Body of pancreas (tissue), 4 donors: ENCODE results near the gene MIAT. TPM values are rescaled to one million over a fixed set of nuclear protein-coding genes. Genes with fewer than 3 reads are reported as not detected.
A peak's percentile ranks its signal among the peaks of the same experiment; 100 is the strongest.

Experiments used
- ATAC-seq: fragments of 150-250 bp; one replicate; pipeline ENCODE4 v1.9.1; 2016
- DNase-seq, 4 donors: peaks; one replicate each; pipeline ENCODE4 v3.0.0-alpha.2; 2019
- H3K27ac ChIP-seq, 4 donors: fragments of 200-600 bp; sonication (generic); 1 replicate in 3 of 4; 2 replicates in 1 of 4; pipeline versions ENCODE4 v1.5.1 to v1.6.1; 2016 to 2019; ENCODE audit warnings: mild to moderate bottlenecking in 1 of 4, mixed read lengths in 1 of 4, moderate library complexity in 1 of 4
- H3K27me3 ChIP-seq, 2 donors: fragments of 200-600 bp; sonication (generic); one replicate each; pipeline ENCODE4 v1.6.0; 2016; ENCODE audit warnings: mild to moderate bottlenecking in 1 of 2
- H3K36me3 ChIP-seq, 2 donors: fragments of 200-600 bp; sonication (generic); replicated peaks in 1 of 2; 2 replicates each; pipeline ENCODE4 v1.5.1; 2016; ENCODE audit warnings: low read depth in 2 of 2; ENCODE audit not compliant: insufficient read depth in 1 of 2
- H3K4me1 ChIP-seq: fragments of 200-600 bp; sonication (generic); one replicate; pipeline ENCODE4 v1.6.0; 2016
- H3K4me3 ChIP-seq, 2 donors: fragments of 200-600 bp; sonication (generic); 1 replicate in 1 of 2; 2 replicates in 1 of 2; pipeline ENCODE4 v1.5.1; 2016 to 2019
- H3K9me3 ChIP-seq, 3 donors: fragments of 200-600 bp; sonication (generic); 1 replicate in 2 of 3; 2 replicates in 1 of 3; pipeline ENCODE4 v1.5.1; 2016
- CTCF ChIP-seq, 7 experiments: fragments of 450-650 bp in 4 of 7; fragments of 200-600 bp in 3 of 7; sonication (generic) in 3 of 7; IDR thresholded peaks; one replicate each; pipeline ENCODE4 v1.5.1; 2016 to 2019; ENCODE audit warnings: antibody characterized with exemption in 7 of 7
- POLR2A ChIP-seq, 3 donors: fragments of 450-650 bp; IDR thresholded peaks; one replicate each; pipeline ENCODE4 v1.6.1; 2016; ENCODE audit warnings: antibody characterized with exemption in 3 of 3, mild to moderate bottlenecking in 2 of 3
- WGBS, 2 donors: methylation state at CpG; one replicate each; pipeline ENCODE4 v1.1.5; 2017; 5-methylcytosine and 5-hydroxymethylcytosine counted together
- intact Hi-C: fragments of 100-400 bp; cut with DNase I; formaldehyde crosslinking; loops from one replicate; pipeline ENCODE4 v1.15.1; 2023
- total RNA-seq, 2 donors: library from RNA; depleted of rRNA; stranded (reverse); fragments of >200 nt; gene quantifications; one replicate each; pipeline ENCODE4 v1.1.0, GENCODE V29; 2016

The MIAT gene
- total RNA-seq, 2 donors from 2014 or later = 1.0 to 2.6 TPM

GRCh38 chr22:26677217-26677616 is 19.8 kb downstream of the MIAT start:
- no peaks in the 10 kb centered on the region for H3K9me3 ChIP-seq
- intact Hi-C loops = no loop called here
- no peak for ATAC-seq
- H3K36me3 ChIP-seq = no peaks in the 10 kb centered on the region
- no peak overlapping the region for H3K27ac ChIP-seq
- H3K27me3 ChIP-seq = no peaks in the 10 kb centered on the region
- H3K4me3 ChIP-seq = no peak overlapping the region
- H3K4me1 ChIP-seq = peaks cover 26% of the 10 kb centered on the region
- no peak for DNase-seq
- TF ChIP-seq POLR2A (IDR thresholded peaks at IDR 0.05) = no peak
- TF ChIP-seq CTCF (IDR thresholded peaks at IDR 0.05) = no peak
- WGBS, 2 donors = 87 to 90% methylated on average over 5 of the region's 5 CpGs

DNA sequence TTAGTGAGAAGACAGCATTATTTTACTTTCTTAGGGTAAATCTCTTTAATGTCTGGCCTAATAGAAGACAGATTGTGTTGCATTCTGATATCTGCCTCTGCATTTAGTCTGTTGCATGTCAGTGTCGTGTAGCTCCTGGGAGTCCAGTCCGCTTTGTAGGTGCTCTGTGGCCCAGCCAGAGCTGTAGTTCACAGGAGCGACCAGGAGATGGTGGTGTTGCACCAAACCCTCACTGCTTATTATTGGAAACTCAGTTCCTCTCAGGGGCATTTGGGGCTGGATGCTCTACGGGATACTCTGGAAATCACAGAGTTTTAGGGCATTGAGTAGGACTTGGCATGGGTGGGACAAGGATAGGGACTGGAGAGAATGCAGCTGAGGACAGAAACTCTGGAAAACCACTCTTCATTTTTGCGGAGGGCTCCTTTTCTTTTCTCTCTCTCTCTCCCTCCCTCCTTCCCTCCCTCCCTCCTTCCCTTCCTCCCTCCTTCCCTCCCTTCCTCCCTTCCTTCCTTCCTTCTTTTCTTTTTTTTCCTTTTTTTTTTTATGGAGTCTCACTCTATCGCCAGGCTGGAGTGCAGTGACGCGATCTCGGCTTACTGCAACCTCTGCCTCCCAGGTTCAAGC is 21.7 kb downstream of the MIAT start:
- Histone ChIP-seq H3K9me3 (no peaks in the 10 kb centered on the region), H3K27me3 (no peaks in the 10 kb centered on the region), H3K4me3 (no peak overlapping the region), H3K36me3 (no peaks in the 10 kb centered on the region), H3K4me1 (peaks cover 14% of the 10 kb centered on the region), H3K27ac (no peak overlapping the region)
- 48 to 52% methylated on average over 9 of the region's 9 CpGs for WGBS, 2 donors
- intact Hi-C loops = no loop called here
- peak; percentile 67 to 81 (median 75) for DNase-seq
- peak; percentile 76 to 91 (median 84) for TF ChIP-seq CTCF (IDR thresholded peaks at IDR 0.05)
- no peak for TF ChIP-seq POLR2A (IDR thresholded peaks at IDR 0.05)
- peak; percentile 80 for ATAC-seq

DNA sequence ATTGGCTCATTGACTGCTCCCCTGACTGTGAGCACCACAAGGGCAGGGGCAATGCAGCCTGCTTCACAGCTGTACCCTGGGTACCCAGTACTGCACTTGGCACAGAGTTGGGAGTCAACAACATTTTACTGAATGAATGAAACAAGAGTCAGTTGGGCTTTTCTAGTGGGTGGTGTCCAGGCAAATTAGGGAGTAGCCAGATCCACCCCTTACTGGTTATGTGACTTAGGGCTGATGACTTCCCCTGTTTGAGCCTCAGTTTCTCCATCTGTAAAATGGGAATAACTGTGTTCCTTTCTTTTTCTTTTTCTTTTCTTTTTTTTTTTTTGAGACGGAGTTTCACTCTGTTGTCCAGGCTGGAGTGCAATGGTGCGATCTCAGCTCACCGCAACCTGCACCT is 23.1 kb downstream of the MIAT start:
- ATAC-seq (no peak), DNase-seq (no peak)
- H3K36me3 ChIP-seq = no peaks in the 10 kb centered on the region
- H3K4me3 ChIP-seq = no peak overlapping the region
- no peaks in the 10 kb centered on the region for H3K27me3 ChIP-seq
- 92 to 97% methylated on average over 3 of the region's 3 CpGs for WGBS, 2 donors
- TF ChIP-seq CTCF (IDR thresholded peaks at IDR 0.05) = no peak
- no peak for TF ChIP-seq POLR2A (IDR thresholded peaks at IDR 0.05)
- H3K27ac ChIP-seq = no peak overlapping the region
- H3K4me1 ChIP-seq = peaks cover under 1% of the 10 kb centered on the region
- intact Hi-C loops = no loop called here
- no peaks in the 10 kb centered on the region for H3K9me3 ChIP-seq

DNA sequence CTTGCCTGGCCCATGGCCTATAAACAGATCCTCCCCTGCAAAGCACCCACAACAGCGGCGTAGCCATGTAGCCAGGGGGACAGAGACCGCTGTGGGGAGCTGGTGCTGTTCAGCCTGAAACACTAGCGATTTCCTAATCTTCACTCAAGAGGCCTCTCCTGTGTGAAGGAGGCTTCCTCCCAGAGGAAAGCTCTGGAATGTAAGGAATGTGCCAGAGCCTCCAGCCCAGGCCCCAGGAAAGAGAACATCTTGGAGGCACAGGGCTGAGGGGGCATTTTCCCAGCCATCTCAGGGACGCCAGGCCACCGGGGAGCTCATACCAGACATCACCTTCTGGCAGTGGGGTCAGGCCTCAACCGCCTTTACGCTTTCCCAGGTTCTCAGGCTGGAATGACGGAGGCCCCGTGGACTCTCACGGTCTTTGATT is 24.0 kb downstream of the MIAT start:
- Histone ChIP-seq H3K27ac (no peak overlapping the region), H3K9me3 (no peaks in the 10 kb centered on the region), H3K4me1 (no peaks in the 10 kb centered on the region), H3K36me3 (no peaks in the 10 kb centered on the region), H3K4me3 (no peak overlapping the region), H3K27me3 (no peaks in the 10 kb centered on the region)
- intact Hi-C loops = no loop called here
- no peak for TF ChIP-seq CTCF (IDR thresholded peaks at IDR 0.05)
- TF ChIP-seq POLR2A (IDR thresholded peaks at IDR 0.05) = no peak
- 89 to 100% methylated on average over 2 to 11 of the region's 11 CpGs for WGBS, 2 donors
- DNase-seq = no peak
- no peak for ATAC-seq

GRCh38 chr22:26684168-26684567 is 26.8 kb downstream of the MIAT start:
- H3K27me3 ChIP-seq = no peaks in the 10 kb centered on the region
- H3K4me3 ChIP-seq = no peak overlapping the region
- TF ChIP-seq POLR2A (IDR thresholded peaks at IDR 0.05) = no peak
- no peak for TF ChIP-seq CTCF (IDR thresholded peaks at IDR 0.05)
- DNase-seq = no peak
- no peaks in the 10 kb centered on the region for H3K4me1 ChIP-seq
- H3K27ac ChIP-seq = no peak overlapping the region
- intact Hi-C loops = no loop called here
- WGBS, 2 donors = 86 to 89% methylated on average over 2 of the region's 2 CpGs
- ATAC-seq = no peak
- H3K36me3 ChIP-seq = no peaks in the 10 kb centered on the region
- no peaks in the 10 kb centered on the region for H3K9me3 ChIP-seq
